Stimulated activated CD8-positive, alpha-beta memory T cell treated with anti-CD3 and anti-CD28 coated beads, Interleukin-12 subunit alpha, Interleukin-12 subunit beta, amount 100 ng/mL, for 1 hour (primary cell): ENCODE data around the gene NR3C1.

Source experiments
- DNase-seq: peaks from one replicate; pipeline ENCODE4 v3.0.0-alpha.2; 2020; ENCODE audit warnings: low read depth

Gene NR3C1

DNA sequence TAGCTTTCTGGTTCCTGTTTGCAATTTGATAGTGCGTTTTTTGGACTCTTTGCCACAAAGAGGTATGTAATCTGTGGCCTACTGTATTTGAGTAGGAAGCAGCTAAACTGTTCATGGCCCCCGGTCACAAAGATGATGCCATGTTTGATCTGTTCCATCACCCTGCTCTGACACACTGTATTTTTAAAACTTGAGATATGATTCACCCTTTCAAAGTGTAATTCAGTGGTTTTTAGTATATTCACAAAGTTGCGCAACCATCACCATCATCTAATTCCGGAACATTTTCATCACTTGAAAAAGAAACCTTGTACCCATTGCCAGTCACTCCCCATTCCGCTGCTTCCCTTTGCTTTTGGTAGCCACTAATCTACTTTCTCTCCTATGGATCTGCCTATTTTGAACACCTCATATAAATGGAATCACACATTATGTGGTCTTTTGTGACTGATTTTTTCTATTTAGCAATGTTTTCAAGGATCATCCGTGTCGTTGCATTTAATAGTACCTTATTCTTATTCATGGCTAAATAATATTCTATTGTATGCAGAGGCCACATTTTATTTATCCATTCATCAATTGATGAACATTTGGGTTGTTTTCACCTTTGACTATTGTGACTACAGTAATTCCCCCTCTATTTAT is 141.6 kb downstream of the NR3C1 start:
- no peak for DNase-seq

DNA sequence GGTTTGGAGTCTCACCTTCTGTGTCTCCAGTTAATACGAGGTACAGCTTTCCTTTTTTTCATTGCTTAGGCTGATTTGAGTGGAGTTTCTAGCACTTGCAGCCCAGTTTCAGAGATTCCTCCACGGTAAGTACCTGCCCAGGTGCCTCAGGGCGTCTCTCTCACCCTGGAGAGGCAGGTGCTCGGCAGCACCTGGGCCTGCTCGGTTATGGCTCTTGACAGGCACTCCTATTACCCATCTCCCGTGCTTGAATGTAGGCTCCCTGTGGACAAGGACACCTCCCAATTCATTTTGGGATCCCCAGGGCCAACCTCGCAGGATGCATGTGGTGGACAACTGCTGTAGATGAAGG is 144.3 kb downstream of the NR3C1 start:
- DNase-seq = no peak

DNA sequence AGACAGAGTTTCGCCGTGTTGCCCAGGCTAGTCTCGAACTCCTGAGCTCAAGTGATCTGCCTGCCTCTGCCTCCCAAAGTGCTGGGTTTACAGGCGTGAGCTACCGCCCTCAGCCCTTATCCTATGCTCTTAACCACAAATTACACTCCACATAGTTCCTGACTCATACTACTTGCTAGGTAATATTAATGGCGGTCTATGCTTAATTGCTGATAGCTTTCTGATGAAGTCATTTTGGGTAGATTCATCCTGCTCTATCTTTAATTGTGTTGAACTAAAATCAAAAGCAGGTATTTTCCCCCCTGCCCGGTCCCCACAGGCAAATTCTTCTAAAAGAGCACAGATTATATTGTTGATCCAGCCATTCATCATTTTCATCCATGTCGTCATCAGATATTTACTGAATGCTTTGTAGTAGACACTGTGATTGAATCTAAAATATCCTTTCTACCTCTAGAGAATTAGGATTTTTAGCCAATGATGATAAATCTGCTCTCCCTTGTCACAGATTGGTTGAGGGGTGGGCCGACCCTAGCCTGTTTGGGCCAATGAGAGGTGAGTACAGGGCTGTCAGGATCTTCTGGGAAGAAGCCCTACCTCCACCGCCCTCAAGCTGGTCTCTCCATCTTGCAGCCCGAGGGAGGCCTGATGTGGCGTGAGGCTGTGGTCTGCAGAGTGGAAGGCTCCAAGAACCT is 144.8 kb downstream of the NR3C1 start:
- DNase-seq = no peak

- no peak for DNase-seq
These were observed 148.7 kb downstream of the NR3C1 start for GRCh38 chr5:143254819-143255218.

DNA sequence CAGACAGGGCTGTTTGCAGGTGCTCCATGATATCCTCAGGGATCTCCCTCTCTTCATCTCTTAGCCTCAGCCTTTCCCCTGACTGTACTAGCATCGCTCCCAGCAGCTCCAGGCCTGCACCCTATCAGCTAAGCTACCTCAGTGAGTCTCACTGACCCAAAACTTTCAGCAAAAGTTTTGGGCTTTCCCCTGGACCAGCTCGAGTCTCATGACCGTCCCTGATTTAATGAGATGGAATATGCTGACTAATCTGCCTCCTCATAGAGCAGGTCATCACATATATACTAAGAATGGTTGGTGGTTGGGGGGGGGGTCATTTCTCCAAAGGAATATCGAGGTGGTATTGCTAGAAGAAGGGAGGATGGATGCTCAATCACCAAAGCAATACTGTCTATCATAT is 151.5 kb downstream of the NR3C1 start:
- DNase-seq = no peak

GRCh38 chr5:143251190-143251589 is 152.3 kb downstream of the NR3C1 start:
- no peak for DNase-seq

GRCh38 chr5:143249851-143250250 is 153.6 kb downstream of the NR3C1 start:
- no peak for DNase-seq

- no peak for DNase-seq
These were observed 154.5 kb downstream of the NR3C1 start for GRCh38 chr5:143248822-143249579.

DNA sequence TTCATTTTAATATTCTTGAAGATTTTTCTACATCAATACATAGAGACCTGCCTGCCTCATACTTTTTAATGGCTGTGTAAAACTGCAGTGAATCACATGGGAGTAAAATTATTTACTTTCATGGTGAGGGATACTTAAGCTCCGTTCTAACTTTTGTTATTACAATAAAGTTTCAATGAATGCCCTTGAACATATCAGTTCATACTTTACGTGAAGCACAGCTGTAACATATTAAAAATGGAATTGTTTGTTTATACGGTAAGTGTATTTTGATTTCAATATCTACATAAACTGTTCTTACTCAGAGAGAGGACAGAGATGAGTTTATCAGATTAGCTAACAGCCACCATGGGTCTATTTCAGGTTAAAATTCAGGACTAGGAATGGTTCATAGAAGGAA is 155.1 kb downstream of the NR3C1 start:
- no peak for DNase-seq

DNA sequence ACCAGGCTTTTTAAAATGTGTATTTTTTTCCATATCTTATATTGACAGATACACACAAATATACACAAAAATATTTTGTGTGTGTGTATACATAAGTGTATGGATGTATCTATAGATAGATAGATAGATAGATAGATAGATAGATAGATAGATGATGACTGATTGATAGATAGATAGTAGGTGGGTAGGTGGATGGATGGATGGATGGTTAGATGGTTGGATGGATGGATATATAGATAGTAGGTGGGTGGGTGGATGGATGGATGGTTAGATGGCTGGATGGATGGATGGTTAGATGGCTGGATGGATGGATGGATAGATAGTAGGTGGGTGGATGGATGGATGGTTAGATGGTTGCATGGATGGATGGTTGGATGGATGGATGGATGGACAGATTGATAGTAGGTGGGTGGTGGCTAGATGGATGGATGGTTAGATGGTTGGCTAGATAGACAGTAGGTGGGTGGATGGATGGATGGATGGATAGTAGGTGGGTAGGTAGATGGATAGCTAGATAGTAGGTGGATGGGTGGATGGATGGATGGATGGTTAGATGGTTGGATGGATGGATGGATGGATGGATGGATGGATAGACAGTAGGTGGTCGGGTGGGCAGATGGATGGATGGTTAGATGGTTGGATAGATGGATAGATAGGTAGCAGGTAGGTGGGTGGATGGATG is 156.2 kb downstream of the NR3C1 start:
- DNase-seq = no peak

- no peak for DNase-seq
These were observed 157.4 kb downstream of the NR3C1 start for GRCh38 chr5:143245929-143246561.

DNA sequence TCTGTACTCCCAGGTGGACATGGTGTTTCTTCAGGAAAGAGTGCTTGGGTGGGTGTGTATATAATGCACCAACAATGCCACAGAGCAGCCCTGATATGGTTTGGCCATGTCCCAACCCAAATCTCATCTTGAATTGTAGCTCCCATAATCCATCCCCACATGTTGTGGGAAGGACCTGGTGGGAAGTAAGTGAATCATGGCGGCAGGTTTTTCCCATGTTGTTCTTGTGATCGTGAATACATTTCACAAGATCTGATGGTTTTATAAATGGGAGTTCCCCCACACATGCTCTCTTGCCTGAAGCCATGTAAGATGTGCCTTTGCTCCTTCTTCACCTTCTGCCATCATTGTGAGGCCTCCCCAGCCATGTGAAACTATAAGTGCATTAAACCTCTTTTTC is 158.5 kb downstream of the NR3C1 start:
- DNase-seq = no peak

DNA sequence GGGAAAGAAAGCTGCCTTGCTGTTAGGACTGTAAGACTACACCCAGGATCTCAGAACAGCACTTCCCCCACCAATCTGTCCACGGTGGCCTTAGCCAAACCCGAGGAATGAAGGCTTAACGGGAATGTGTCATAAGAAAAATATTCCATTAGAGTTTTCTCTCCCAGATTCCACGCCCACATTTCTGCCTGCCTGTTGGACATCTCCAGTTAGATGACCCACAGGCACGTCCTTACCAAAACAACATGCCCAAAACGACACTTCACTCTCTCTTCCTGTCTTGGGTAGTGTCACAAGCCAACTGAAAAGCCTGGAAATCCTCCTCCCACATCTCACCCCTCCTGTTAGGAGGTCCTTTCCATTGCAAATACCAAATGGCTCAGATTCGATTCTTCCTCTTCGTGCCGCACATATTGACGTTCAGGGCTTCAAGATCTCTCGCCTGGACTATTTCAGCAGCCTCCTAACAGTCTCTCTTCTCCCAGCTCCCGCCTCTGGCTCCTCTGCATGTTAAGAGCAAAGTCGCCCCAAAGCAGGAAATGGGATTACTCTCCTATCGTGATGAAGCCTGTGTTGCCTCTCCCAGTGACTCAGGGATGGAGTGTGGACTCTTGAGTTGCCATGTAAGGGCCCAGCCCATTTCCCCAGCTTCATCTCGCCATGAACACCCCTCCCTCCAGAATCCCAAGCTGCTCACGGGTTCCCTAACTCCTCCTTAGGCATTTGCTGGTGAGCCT is 159.3 kb downstream of the NR3C1 start:
- no peak for DNase-seq

- DNase-seq = no peak
These were observed 160.4 kb downstream of the NR3C1 start for GRCh38 chr5:143243103-143243502.

- DNase-seq = no peak
These were observed 161.6 kb downstream of the NR3C1 start for GRCh38 chr5:143241892-143242291.

DNA sequence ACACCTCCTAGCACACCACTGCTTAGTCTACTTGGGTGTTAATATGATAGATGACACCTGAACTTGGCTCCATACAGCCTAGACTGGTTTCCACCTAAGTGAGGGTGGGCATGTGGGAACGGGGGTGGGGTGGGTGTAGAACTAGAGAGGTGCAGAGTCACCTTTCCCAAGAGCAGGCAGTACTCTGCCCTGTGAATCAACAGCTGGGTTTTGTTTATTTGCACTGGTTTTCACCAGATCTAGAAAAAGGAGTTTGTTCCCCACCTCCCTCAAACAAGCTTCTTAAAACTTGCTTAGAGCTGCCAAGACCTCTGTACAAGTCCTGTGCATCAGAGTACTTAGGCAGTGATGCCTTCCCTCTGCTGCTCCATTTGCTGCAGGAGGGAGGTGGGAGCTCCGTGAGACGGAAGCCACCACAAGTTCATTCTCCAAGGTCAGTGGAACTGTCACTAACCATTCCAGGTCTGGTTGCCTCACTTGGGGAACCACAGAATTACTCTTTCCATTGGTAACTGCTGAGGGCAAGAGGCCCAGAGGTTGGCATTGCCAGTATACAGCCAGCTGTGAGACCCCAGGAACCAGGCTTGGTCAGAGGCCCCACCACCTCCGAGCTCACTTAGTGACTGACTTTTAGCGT is 163.5 kb downstream of the NR3C1 start:
- no peak for DNase-seq

DNA sequence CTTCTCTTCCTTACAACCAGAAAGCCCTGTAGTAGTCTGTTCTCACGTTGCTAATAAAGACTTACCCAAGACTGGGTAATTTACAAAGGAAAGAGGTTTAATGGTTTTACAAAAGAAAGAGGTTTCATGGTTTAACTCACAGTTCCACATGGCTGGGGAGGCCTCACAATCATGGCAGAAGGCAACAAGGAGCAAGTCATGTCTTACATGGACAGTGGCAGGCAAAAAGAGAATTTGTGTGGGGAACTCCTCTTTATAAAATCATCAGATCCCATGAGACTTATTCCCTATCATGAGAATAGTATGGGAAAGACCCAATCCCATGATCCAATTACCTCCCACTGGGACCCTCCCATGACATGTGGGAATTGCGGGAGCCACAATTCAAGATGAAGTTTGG is 164.9 kb downstream of the NR3C1 start:
- DNase-seq = no peak

DNA sequence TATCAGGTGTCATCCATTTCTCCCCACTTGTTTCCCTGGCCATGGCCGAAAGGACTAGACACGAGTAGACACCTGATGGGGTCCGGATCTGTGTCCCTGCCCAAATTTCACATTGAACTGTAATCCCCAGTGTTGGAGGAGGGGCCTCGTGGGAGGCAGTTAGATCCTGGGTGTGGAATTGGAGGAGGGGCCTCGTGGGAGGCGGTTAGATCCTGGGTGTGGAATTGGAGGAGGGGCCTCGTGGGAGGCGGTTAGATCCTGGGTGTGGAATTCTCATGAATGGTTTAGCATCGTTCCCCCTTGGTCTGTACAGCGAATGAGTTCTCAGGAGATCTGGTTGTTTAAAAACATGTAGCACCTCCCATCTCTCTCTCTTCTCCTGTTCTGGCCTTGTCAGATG is 165.8 kb downstream of the NR3C1 start:
- DNase-seq = no peak

DNA sequence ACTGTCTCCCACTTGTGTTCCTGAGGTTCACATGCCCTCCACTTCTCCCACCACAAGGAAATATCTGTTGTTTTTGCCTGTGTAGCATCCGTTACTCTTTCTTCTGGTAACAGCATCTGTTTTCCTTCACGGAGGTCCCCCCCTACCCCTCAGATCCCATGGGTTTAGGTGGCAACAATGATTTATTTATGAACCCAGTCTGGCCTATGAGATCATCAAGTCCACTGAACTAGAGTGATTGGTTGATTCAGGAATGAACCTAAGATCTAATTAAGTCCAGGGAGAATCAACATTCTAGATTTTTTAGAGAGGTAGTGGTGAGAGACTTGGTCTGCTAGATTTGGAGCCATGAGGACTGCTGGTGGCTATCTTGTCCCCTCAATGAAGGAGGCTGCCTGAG is 166.8 kb downstream of the NR3C1 start:
- no peak for DNase-seq

DNA sequence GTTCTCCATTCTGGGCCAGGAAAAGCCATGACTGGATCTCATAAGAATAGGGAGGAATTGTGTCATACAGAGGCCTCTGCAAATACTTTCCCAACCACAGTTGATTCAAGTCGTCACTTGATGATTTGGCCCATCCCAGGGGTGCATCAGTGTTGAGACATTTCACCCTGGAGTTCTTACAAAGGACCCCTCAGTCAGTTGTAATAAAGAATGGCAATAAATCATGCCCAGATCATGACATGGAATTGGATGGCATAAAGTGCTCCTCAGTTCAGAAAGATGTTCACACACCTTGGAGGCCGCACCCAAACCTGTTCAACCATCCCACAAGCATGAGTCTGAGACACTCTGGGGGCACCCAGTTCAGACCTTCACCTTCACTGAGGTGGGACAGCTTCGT is 168.1 kb downstream of the NR3C1 start:
- DNase-seq = no peak

- no peak for DNase-seq
These were observed 169.2 kb downstream of the NR3C1 start for GRCh38 chr5:143234162-143234842.
